Measurements from ENCODE around the gene ZSWIM8.

- TF ChIP-seq POLR2AphosphoS5 (IDR thresholded peaks at IDR 0.05; ENCODE audit: low read depth, low read length) (no peak), REST (IDR thresholded peaks at IDR 0.05; ENCODE audit: insufficient read depth in 1 of 2, low read depth in 2 of 2, low read length in 2 of 2) (no peak), TAF1 (IDR thresholded peaks at IDR 0.05; ENCODE audit: borderline replicate concordance, insufficient read depth, low read length) (no peak), SIN3A (IDR thresholded peaks at IDR 0.05; ENCODE audit: borderline replicate concordance, insufficient read depth, low read length) (no peak)
Measured at GRCh38 chr10:73838827-73839226, 53.4 kb downstream of the ZSWIM8 start.

All from PFSK-1 (cell line).